ENCODE measurements around the gene IQSEC3.

GRCh38 chr12:208813-209212 is 142.2 kb downstream of the IQSEC3 start:
- TF ChIP-seq CTCF (IDR thresholded peaks at IDR 0.05; ENCODE audit: poor library complexity, severe bottlenecking) (no peak), POLR2AphosphoS5 (IDR thresholded peaks at IDR 0.05) (no peak)

Measured in neural cell (in vitro differentiated cells).